Keratinocyte (primary cell): ENCODE data around the gene IQCF2. TPM values are rescaled to one million over a fixed set of nuclear protein-coding genes. Genes with fewer than 3 reads are reported as not detected.
"Not testable (repeated sequence)": the region's sequence is repeated elsewhere in the genome, so short reads cannot be mapped to it uniquely, and the experiment has no call there.

Experiments used
- DNase-seq: peaks from one replicate; pipeline ENCODE4 v3.0.0-alpha.2; 2011; ENCODE audit warnings: low read depth, missing footprints, low spot score
- FAIRE-seq: peaks from 2 replicates; lab custom pipeline; 2011; peaks lifted over from hg19 to GRCh38; lab: Jason Lieb, UNC
- H2AFZ ChIP-seq: 2 replicates; pipeline ENCODE4 v1.6.0; 2012; ENCODE audit warnings: low read length, control low read depth, inconsistent platforms; ENCODE audit not compliant: control insufficient read depth
- H3K27ac ChIP-seq: 2 replicates; pipeline ENCODE4 v1.5.1; 2011; ENCODE audit warnings: low read length; ENCODE audit not compliant: control insufficient read depth, insufficient read depth
- H3K27me3 ChIP-seq: 3 replicates; pipeline ENCODE4 v1.6.0; 2011; ENCODE audit warnings: low read length; ENCODE audit not compliant: control insufficient read depth, insufficient read depth; ENCODE audit errors: extremely low read depth
- H3K36me3 ChIP-seq, 2 experiments: 2 replicates in 1 of 2; 3 replicates in 1 of 2; pipeline ENCODE4 v1.5.1; 2011; ENCODE audit warnings: low read length in 2 of 2, mild to moderate bottlenecking in 1 of 2; ENCODE audit not compliant: control insufficient read depth in 2 of 2, insufficient read depth in 2 of 2; ENCODE audit errors: extremely low read depth in 1 of 2
- H3K4me1 ChIP-seq: 3 replicates; pipeline ENCODE4 v1.5.1; 2011; ENCODE audit warnings: low read length; ENCODE audit not compliant: control insufficient read depth, insufficient read depth; ENCODE audit errors: extremely low read depth
- H3K4me2 ChIP-seq: 3 replicates; pipeline ENCODE4 v1.6.0; 2011; ENCODE audit warnings: low read depth, low read length; ENCODE audit not compliant: control insufficient read depth, insufficient read depth; ENCODE audit errors: extremely low read depth
- H3K4me3 ChIP-seq, 3 experiments: fragments of 200-600 bp in 1 of 3; sonication (generic) in 1 of 3; 2 replicates in 2 of 3; 3 replicates in 1 of 3; pipeline ENCODE4 v1.5.1; 2011 to 2016; ENCODE audit warnings: low read length in 3 of 3, mild to moderate bottlenecking in 3 of 3, control low read depth in 2 of 3, inconsistent platforms in 1 of 3, low read depth in 1 of 3, mixed read lengths in 1 of 3, mixed run types in 1 of 3, moderate library complexity in 1 of 3; ENCODE audit not compliant: control insufficient read depth in 2 of 3, insufficient read depth in 2 of 3; ENCODE audit errors: extremely low read depth in 1 of 3
- H3K79me2 ChIP-seq: 2 replicates; pipeline ENCODE4 v1.6.0; 2012; ENCODE audit warnings: low read length; ENCODE audit not compliant: control insufficient read depth, insufficient read depth
- H3K9ac ChIP-seq: 3 replicates; pipeline ENCODE4 v1.6.0; 2011; ENCODE audit warnings: low read length; ENCODE audit not compliant: control insufficient read depth, insufficient read depth; ENCODE audit errors: extremely low read depth
- H3K9me1 ChIP-seq: 3 replicates; pipeline ENCODE4 v1.6.0; 2011; ENCODE audit warnings: low read length; ENCODE audit not compliant: control insufficient read depth, insufficient read depth; ENCODE audit errors: extremely low read depth
- H3K9me3 ChIP-seq: 2 replicates; pipeline ENCODE4 v1.5.1; 2012; ENCODE audit warnings: low read depth, low read length; ENCODE audit not compliant: control insufficient read depth
- H4K20me1 ChIP-seq: 3 replicates; pipeline ENCODE4 v1.6.0; 2011; ENCODE audit warnings: low read length; ENCODE audit not compliant: control insufficient read depth, insufficient read depth; ENCODE audit errors: extremely low read depth
- CTCF ChIP-seq, 3 experiments: IDR thresholded peaks in 1 of 3; conservative IDR thresholded peaks in 1 of 3; optimal IDR thresholded peaks in 1 of 3; 2 replicates in 2 of 3; 3 replicates in 1 of 3; pipeline versions ENCODE3 to v1.5.1; 2011; ENCODE audit warnings: low read length in 3 of 3, mild to moderate bottlenecking in 3 of 3, moderate library complexity in 2 of 3, control low read depth in 1 of 3, inconsistent platforms in 1 of 3; ENCODE audit not compliant: insufficient read depth in 2 of 3; ENCODE audit errors: extremely low read depth in 1 of 3
- EZH2 ChIP-seq: IDR thresholded peaks from one replicate; pipeline ENCODE4 v1.6.1; 2012; ENCODE audit warnings: inconsistent platforms, mild to moderate bottlenecking, low read length, moderate library complexity
- dilution Hi-C: fragments of 300-500 bp; cut with MboI; formaldehyde crosslinking; loops from one replicate; pipeline ENCODE4 v1.7.0; 2020; ENCODE audit warnings: low sequenced_read_pairs; ENCODE audit not compliant: extremely low pct_ligation_motif_present
- polyA plus RNA-seq, 5 experiments: library from polyadenylated mRNA; depleted of rRNA in 3 of 5; stranded (reverse) in 3 of 5; stranded (forward) in 1 of 5; unstranded in 1 of 5; fragments of >200 nt; gene quantifications; 1 replicate in 1 of 5; 2 replicates in 3 of 5; 3 replicates in 1 of 5; pipeline versions ENCODE4 v1.2.1 to v1.2.3, GENCODE V29; 2011 to 2012; ENCODE audit warnings: missing spikeins in 2 of 5, low read depth in 1 of 5, low replicate concordance in 1 of 5

IQCF2 gene
- polyA plus RNA-seq, 1 donor (not counting 4 experiments of a cell fraction or from before 2014, with no cell fraction given), result not detected

GRCh38 chr3:51845129-51845528 lies 16.3 kb upstream of the IQCF2 start:
- Histone ChIP-seq H3K4me3 (no peak overlapping the region), H3K9me1 (no peaks in the 10 kb centered on the region), H3K4me2 (no peak overlapping the region), H3K79me2 (no peaks in the 10 kb centered on the region), H3K9me3 (no peaks in the 10 kb centered on the region), H4K20me1 (no peaks in the 10 kb centered on the region), H3K9ac (no peak overlapping the region), H3K27ac (no peak overlapping the region), H3K4me1 (no peaks in the 10 kb centered on the region), H3K27me3 (peaks cover 3% of the 10 kb centered on the region), H3K36me3 (no peaks in the 10 kb centered on the region), H2AFZ (no peak overlapping the region)
- FAIRE-seq, result no peak
- TF ChIP-seq EZH2 (no peak), CTCF (optimal IDR thresholded peaks at IDR 0.05 in 1 of 3, IDR thresholded peaks at IDR 0.05 in 1 of 3, conservative IDR thresholded peaks at IDR 0.05 in 1 of 3; ENCODE audit: extremely low read depth in 1 of 3, insufficient read depth in 2 of 3, low read length in 3 of 3) (peak in 1 of 3 experiments; percentile 1)
- dilution Hi-C loops, result no loop called here
- DNase-seq, result no peak

DNA sequence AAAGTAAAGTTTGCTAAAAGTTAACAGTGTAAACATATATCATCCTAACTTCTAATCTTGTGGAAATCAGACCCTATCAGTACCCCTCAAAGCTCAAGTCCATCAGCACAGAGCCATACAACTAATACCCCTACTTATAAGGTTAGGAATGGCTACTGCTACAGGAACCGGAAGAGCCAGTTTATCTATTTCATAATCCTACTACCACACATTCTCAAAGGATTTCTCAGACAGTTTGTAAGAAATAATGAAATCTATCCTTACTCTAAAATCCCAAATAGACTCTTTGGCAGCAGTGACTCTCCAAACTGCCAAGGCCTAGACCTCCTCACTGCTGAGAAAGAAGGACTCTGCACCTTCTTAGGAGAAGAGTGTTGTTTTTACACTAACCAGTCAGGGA lies 6.0 kb upstream of the IQCF2 start:
- H3K4me1 ChIP-seq, H3K9ac ChIP-seq, FAIRE-seq, dilution Hi-C loops, H2AFZ ChIP-seq, H3K79me2 ChIP-seq, H4K20me1 ChIP-seq, H3K4me3 ChIP-seq, H3K27me3 ChIP-seq, H3K4me2 ChIP-seq, H3K36me3 ChIP-seq, H3K9me1 ChIP-seq, H3K27ac ChIP-seq, DNase-seq, H3K9me3 ChIP-seq: not testable (repeated sequence)

DNA sequence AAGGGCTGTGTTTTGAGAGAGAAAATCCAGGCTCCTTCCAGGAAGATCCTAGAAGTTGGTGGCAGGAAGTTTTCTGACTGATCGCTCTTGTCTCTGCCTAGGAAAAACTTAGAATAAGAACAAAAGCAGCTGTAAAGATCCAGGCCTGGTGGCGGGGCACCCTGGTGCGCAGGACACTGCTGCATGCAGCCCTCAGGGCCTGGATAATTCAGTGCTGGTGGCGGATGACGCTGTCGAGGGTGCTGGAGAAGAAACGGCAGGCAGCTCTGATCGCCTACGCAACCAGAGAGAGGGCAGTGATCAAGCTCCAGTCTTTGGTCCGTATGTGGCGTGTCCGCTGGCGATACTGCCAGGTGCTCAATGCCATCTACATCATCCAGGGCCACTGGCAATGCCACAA lies 1.5 kb downstream of the IQCF2 start:
- no peaks in the 10 kb centered on the region for H4K20me1 ChIP-seq
- H3K9ac ChIP-seq, result no peak overlapping the region
- H3K36me3 ChIP-seq, result no peaks in the 10 kb centered on the region
- H3K9me1 ChIP-seq, result no peaks in the 10 kb centered on the region
- FAIRE-seq (no peak), DNase-seq (no peak)
- H3K4me3 ChIP-seq, result no peak overlapping the region
- TF ChIP-seq CTCF (optimal IDR thresholded peaks at IDR 0.05 in 1 of 3, IDR thresholded peaks at IDR 0.05 in 1 of 3, conservative IDR thresholded peaks at IDR 0.05 in 1 of 3; ENCODE audit: extremely low read depth in 1 of 3, insufficient read depth in 2 of 3, low read length in 3 of 3), result no peak
- TF ChIP-seq EZH2, result no peak
- no peaks in the 10 kb centered on the region for H3K9me3 ChIP-seq
- H3K79me2 ChIP-seq, result no peaks in the 10 kb centered on the region
- H3K4me1 ChIP-seq, result no peaks in the 10 kb centered on the region
- H3K27ac ChIP-seq, result no peak overlapping the region
- no peak overlapping the region for H3K4me2 ChIP-seq
- H2AFZ ChIP-seq, result no peak overlapping the region
- H3K27me3 ChIP-seq, result peaks cover 5% of the 10 kb centered on the region
- dilution Hi-C loops, result no loop called here

GRCh38 chr3:51868896-51869295 lies 7.5 kb downstream of the IQCF2 start:
- H3K9me3 ChIP-seq, H4K20me1 ChIP-seq, H3K4me1 ChIP-seq, H2AFZ ChIP-seq, H3K36me3 ChIP-seq, H3K27me3 ChIP-seq, DNase-seq, H3K4me3 ChIP-seq, H3K4me2 ChIP-seq, FAIRE-seq, dilution Hi-C loops, H3K9ac ChIP-seq, H3K9me1 ChIP-seq, H3K79me2 ChIP-seq, H3K27ac ChIP-seq: not testable (repeated sequence)
